Tibial artery (tissue), 4 donors: Measurements from ENCODE around the gene KRTCAP2.

Experiments
- DNase-seq, 2 donors: peaks; one replicate each; pipeline ENCODE4 v3.0.0-alpha.2; 2019
- H3K27ac ChIP-seq, 2 donors: fragments of 200-600 bp; sonication (generic) in 1 of 2; 1 replicate in 1 of 2; 2 replicates in 1 of 2; pipeline ENCODE4 v1.5.1; 2018 to 2019; ENCODE audit warnings: mild to moderate bottlenecking in 1 of 2
- H3K27me3 ChIP-seq, 2 donors: fragments of 200-600 bp; sonication (generic) in 1 of 2; one replicate each; pipeline versions ENCODE4 v1.5.1 to v1.6.0; 2016 to 2019
- H3K36me3 ChIP-seq, 3 donors: fragments of 200-600 bp; sonication (generic) in 2 of 3; one replicate each; pipeline ENCODE4 v1.5.1; 2016 to 2019; ENCODE audit warnings: mild to moderate bottlenecking in 2 of 3
- H3K4me1 ChIP-seq, 4 donors: fragments of 200-600 bp; sonication (generic) in 2 of 4; 1 replicate in 3 of 4; 2 replicates in 1 of 4; pipeline ENCODE4 v1.5.1; 2016 to 2019
- H3K4me3 ChIP-seq, 2 donors: fragments of 200-600 bp; sonication (generic) in 1 of 2; 1 replicate in 1 of 2; 2 replicates in 1 of 2; pipeline ENCODE4 v1.5.1; 2018 to 2019; ENCODE audit warnings: mild to moderate bottlenecking in 2 of 2
- H3K9me3 ChIP-seq, 3 donors: fragments of 200-600 bp; sonication (generic) in 1 of 3; one replicate each; pipeline ENCODE4 v1.5.1; 2016 to 2019
- CTCF ChIP-seq, 2 experiments: fragments of 200-600 bp in 1 of 2; fragments of 450-650 bp in 1 of 2; IDR thresholded peaks; one replicate each; pipeline ENCODE4 v1.5.1; 2017 to 2019; ENCODE audit warnings: antibody characterized with exemption in 2 of 2, mild to moderate bottlenecking in 1 of 2, moderate library complexity in 1 of 2
- intact Hi-C: fragments of 100-400 bp; cut with DNase I; formaldehyde crosslinking; loops from one replicate; pipeline ENCODE4 v1.15.0; 2023; ENCODE audit warnings: low total_unique reads

KRTCAP2 gene

DNA sequence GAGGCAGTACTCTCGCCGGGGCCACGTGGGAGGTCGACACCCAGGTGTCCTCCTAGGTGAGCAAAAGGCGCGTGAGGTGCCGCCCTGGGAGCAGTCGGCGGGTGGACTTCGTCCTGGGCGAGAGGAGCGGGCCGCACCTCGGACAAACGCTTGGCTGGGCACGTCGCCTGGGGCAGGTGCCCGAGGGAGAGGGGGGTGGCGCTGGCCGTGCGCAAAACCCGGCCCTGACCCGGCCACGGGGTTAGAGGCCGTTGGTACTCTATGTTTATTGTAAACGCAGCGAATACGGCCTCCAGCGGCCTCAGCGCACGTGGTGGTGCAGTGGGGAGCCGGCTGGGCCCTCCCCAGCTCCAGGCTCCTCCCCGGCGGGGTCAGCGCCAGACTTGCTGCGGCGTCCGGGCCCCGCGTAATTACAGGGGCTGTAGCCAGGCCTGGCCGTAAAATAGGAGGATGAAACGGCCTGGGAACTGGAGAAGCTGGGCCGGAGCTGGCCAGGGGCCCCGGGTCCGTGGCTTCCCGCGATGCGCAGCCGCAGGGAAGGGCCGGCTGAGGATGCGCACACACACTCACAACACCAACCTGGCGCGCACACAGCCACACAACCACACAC is 47.1 kb downstream of the KRTCAP2 start:
- peaks cover 0 to under 1% (median 0%) of the 10 kb centered on the region in 3 donors for H3K36me3 ChIP-seq
- H3K27ac ChIP-seq: peak overlapping the region in 1 of 2 donors; percentile 62
- H3K4me1 ChIP-seq: peaks cover 0 to 39% (median 28%) of the 10 kb centered on the region in 4 donors
- DNase-seq: peak in 1 of 2 donors; percentile 73
- H3K9me3 ChIP-seq: no peaks in the 10 kb centered on the region
- H3K27me3 ChIP-seq: peaks cover 0 to 38% of the 10 kb centered on the region in 2 donors
- H3K4me3 ChIP-seq: peak overlapping the region; percentile 55 to 59
- no peak for TF ChIP-seq CTCF (IDR thresholded peaks at IDR 0.05)
- intact Hi-C loops: loop anchor here (5.0 kb wide), 1 partner anchor 34 kb away; no protein-coding TSS in a partner anchor

DNA sequence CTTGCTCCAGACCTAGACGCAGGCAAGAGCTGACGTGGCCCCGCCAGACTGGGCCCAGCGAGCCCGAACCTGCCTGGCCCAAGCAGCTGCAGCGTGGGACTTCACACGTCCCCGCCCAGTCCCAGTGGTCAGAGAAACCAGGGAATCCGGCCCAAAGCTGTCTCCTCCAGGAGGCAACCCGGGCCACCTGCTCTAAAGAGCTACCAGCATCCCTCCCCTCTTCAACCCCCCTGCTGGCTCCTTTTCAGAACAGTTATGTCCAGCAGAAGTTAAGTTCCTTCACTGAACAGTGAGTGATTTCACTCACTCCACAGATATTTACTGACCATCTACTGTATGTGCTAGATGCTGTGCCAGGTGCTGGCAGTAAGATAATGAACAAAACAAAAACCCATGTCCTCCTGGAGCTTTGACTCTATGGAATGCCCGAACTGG is 47.6 kb downstream of the KRTCAP2 start:
- Histone ChIP-seq H3K36me3 (no peaks in the 10 kb centered on the region), H3K27me3 (peaks cover 0 to 33% of the 10 kb centered on the region in 2 donors), H3K4me3 (no peak overlapping the region), H3K4me1 (peaks cover 0 to 39% (median 28%) of the 10 kb centered on the region in 4 donors), H3K27ac (no peak overlapping the region), H3K9me3 (no peaks in the 10 kb centered on the region)
- intact Hi-C loops: loop anchor here (5.0 kb wide), 1 partner anchor 33 kb away; no protein-coding TSS in a partner anchor
- TF ChIP-seq CTCF (IDR thresholded peaks at IDR 0.05): no peak
- no peak for DNase-seq

DNA sequence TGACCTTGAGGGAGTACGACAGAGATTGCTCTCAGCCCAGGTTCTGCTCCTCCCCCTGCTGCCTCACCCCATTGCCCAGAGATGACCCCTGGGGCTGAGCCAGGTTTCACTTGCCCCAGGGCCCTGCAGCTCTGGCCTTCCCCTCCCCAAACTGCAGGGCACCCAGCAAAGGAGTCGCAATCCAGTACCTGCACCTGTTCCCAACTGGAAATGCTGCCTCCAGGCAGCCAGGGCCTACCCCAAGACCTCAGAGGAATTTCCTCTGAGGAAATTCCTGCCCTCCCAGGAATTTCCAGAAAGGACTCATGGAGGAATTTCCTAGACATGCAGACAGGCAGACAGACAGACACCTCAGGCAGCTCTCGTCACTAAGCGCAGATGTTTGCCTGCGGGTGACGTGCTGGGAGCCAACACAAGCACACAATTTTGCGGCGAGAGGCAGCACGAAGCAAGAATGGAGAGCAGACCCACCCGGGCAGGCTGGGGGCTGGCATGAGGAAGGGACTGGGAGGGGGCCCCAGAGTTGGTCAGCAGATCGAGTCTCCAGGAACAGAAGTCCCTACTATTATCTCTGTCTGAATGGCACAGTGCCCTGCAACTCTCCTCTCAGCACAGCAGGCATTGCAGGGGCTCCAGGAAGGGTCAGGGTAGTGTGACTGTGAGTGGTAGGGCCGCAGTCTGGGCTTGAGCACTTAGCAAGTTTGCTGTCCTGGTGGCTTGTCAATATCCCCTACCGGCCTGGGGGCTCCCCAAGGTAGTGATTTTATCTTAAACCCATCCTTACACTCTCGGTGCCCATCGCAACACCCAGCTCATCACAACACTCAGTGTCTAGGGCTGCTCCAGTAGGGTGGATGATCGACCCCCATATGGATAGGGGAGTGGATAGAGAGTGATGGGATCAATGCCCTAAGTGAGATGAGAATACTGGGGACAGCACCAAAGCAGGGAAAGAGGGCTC is 48.3 kb downstream of the KRTCAP2 start:
- H3K4me1 ChIP-seq: peaks cover 0 to 39% (median 28%) of the 10 kb centered on the region in 4 donors
- DNase-seq: no peak
- no peaks in the 10 kb centered on the region for H3K9me3 ChIP-seq
- peaks cover 0 to 25% of the 10 kb centered on the region in 2 donors for H3K27me3 ChIP-seq
- H3K36me3 ChIP-seq: no peaks in the 10 kb centered on the region
- intact Hi-C loops: loop anchor here (5.0 kb wide), 1 partner anchor 32 kb away; no protein-coding TSS in a partner anchor
- TF ChIP-seq CTCF (IDR thresholded peaks at IDR 0.05): no peak
- no peak overlapping the region for H3K4me3 ChIP-seq
- no peak overlapping the region for H3K27ac ChIP-seq

DNA sequence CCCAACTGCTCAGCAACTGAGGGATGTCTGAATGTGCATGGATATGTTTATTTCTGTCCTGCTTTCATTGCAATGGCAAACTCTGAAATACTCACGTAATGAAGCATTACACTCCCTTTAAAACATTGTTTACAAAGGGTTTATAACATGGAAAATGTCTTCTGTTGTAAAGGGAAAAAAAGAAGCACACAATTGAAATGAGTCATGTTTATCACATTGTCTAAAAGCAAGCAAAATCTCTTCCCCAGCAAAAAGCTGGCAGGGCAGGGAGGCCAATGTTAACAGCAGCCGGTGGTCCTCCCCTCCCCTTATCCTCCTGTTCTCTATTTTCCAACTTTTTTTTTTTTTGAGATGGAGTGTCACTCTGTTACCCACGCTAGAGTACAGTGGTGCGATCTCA is 49.3 kb downstream of the KRTCAP2 start:
- DNase-seq: no peak
- H3K27me3 ChIP-seq: peaks cover 0 to 17% of the 10 kb centered on the region in 2 donors
- TF ChIP-seq CTCF (IDR thresholded peaks at IDR 0.05): no peak
- H3K4me1 ChIP-seq: peaks cover 0 to 39% (median 25%) of the 10 kb centered on the region in 4 donors
- no peaks in the 10 kb centered on the region for H3K36me3 ChIP-seq
- no peaks in the 10 kb centered on the region for H3K9me3 ChIP-seq
- intact Hi-C loops: no loop called here
- no peak overlapping the region for H3K4me3 ChIP-seq
- H3K27ac ChIP-seq: no peak overlapping the region

GRCh38 chr1:155122308-155122707 is 50.8 kb downstream of the KRTCAP2 start:
- H3K27me3 ChIP-seq: peaks cover 0 to 14% of the 10 kb centered on the region in 2 donors
- no peak overlapping the region for H3K4me3 ChIP-seq
- TF ChIP-seq CTCF (IDR thresholded peaks at IDR 0.05): no peak
- no peak for DNase-seq
- intact Hi-C loops: no loop called here
- peaks cover 0 to 29% (median 12%) of the 10 kb centered on the region in 4 donors for H3K4me1 ChIP-seq
- no peak overlapping the region for H3K27ac ChIP-seq
- no peaks in the 10 kb centered on the region for H3K9me3 ChIP-seq
- no peaks in the 10 kb centered on the region for H3K36me3 ChIP-seq
